ENCODE results near the gene NXN. TPM values are rescaled to one million over a fixed set of nuclear protein-coding genes. Genes with fewer than 3 reads are reported as not detected.
A peak's percentile ranks its signal among the peaks of the same experiment; 100 is the strongest.

NXN gene
- total RNA-seq, 2 donors from 2014 or later: 24.4 TPM

DNA sequence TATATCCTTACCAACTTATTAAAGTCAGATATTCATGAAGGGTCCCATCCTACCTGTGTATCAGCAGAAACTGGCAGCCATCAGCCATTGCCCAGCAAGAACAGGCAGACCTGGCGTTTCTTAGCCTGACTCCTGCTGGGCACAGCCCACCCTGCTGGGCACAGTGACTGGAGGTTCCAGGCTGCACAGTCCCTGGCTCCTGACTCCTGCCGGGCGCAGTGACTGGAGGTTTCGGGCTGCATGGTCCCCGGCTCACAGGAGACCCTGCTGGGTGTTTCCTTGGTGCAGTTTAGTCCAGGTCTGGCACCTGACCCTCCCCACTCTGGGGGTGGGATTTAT lies 24.0 kb upstream of the NXN start:
- Histone ChIP-seq H3K27ac (peak overlapping the region in 2 of 4 donors; percentile 5 to 84), H3K4me1 (peaks cover 31% of the 10 kb centered on the region), H3K36me3 (replicated peaks in 1 of 2; ENCODE audit: insufficient read depth in 1 of 2, low read depth in 2 of 2) (no peaks in the 10 kb centered on the region), H3K9me3 (no peaks in the 10 kb centered on the region), H3K4me3 (no peak overlapping the region), H3K27me3 (no peaks in the 10 kb centered on the region)
- TF ChIP-seq POLR2A (IDR thresholded peaks at IDR 0.05) (no peak), CTCF (IDR thresholded peaks at IDR 0.05) (no peak)
- intact Hi-C loops (cut with DNase I): no loop called here
- ATAC-seq: no peak
- DNase-seq: no peak
- WGBS, 2 donors: 82 to 93% methylated on average over 3 to 5 of the region's 5 CpGs

DNA sequence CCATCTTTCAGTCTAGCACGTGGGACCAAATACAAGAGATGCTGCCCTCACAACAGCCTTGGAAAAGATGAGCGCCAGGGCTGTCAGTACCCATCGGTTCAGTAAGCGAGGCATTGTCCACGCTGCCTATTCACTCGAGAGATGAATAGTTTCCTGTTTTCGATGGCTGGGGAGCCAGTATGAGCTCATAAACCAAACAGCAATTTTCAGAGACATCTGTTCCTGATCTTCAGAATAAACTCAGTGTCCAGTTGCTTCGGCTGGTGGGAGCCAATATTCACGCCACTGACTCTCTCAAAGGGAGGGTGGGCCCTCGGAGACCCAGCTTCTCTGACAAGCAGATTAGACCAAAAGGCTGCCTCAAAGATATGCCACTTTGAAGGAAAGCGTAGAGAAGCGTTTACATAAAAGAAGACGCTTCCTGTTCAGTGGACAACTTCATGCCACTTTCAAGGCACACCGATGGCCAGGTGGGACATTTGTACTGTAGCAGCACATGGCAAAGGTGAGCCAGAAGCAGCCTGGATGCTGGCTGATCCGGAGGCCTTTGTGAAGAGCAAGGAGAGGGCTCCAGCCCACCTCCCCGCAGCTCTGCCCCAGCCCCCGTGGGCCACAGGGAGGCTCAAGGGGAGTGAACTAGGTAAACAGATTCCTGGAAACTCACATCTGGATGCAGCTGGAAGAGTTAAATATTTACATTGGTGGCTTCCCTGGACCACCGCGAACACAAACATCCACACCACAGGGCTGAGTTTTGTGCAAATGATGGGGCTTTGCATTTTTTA lies 23.4 kb upstream of the NXN start:
- WGBS, 2 donors: 68 to 83% methylated on average over 18 to 19 of the region's 19 CpGs
- peaks cover 37% of the 10 kb centered on the region for H3K4me1 ChIP-seq

DNA sequence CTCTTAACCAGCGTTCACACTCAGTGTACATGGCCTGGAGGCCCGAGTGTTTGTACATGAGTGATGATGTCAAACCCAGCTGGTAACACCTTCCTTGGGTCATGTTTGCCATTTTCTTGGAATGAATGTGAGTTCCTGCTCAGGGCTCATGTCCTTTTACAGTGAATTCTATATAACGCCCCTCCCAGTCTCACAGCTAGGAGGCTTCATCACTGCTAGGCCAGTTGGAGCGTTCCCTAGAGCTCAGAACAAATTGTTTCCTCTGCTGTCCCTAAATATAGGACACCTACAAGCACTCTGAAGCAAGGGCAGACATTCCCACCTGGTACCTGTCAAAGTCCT lies 22.8 kb upstream of the NXN start:
- ATAC-seq (no peak), DNase-seq (no peak)
- Histone ChIP-seq H3K4me1 (peaks cover 43% of the 10 kb centered on the region), H3K36me3 (replicated peaks in 1 of 2; ENCODE audit: insufficient read depth in 1 of 2, low read depth in 2 of 2) (no peaks in the 10 kb centered on the region), H3K4me3 (no peak overlapping the region), H3K27me3 (no peaks in the 10 kb centered on the region), H3K9me3 (no peaks in the 10 kb centered on the region), H3K27ac (no peak overlapping the region)
- 81 to 87% methylated on average over 4 of the region's 4 CpGs for WGBS, 2 donors
- intact Hi-C loops (cut with DNase I): no loop called here
- TF ChIP-seq CTCF (IDR thresholded peaks at IDR 0.05) (no peak), POLR2A (IDR thresholded peaks at IDR 0.05) (no peak)

More for the DNA sequence above, 23.4 kb upstream of the NXN start:
- H3K27me3 ChIP-seq: no peaks in the 10 kb centered on the region
- no peaks in the 10 kb centered on the region for H3K36me3 ChIP-seq (replicated peaks in 1 of 2; ENCODE audit: insufficient read depth in 1 of 2, low read depth in 2 of 2)
- intact Hi-C loops (cut with DNase I): no loop called here
- H3K27ac ChIP-seq: no peak overlapping the region
- H3K4me3 ChIP-seq: no peak overlapping the region
- peak in 1 of 4 donors; percentile 26 for DNase-seq
- TF ChIP-seq POLR2A (IDR thresholded peaks at IDR 0.05) (no peak), CTCF (IDR thresholded peaks at IDR 0.05) (no peak)
- no peak for ATAC-seq
- H3K9me3 ChIP-seq: no peaks in the 10 kb centered on the region

- intact Hi-C loops (cut with DNase I): no loop called here
- H3K9me3 ChIP-seq: no peaks in the 10 kb centered on the region
- no peak for TF ChIP-seq CTCF (IDR thresholded peaks at IDR 0.05)
- TF ChIP-seq POLR2A (IDR thresholded peaks at IDR 0.05): no peak
- DNase-seq: no peak
- 73 to 82% methylated on average over 18 of the region's 18 CpGs for WGBS, 2 donors
- ATAC-seq: no peak
- H3K36me3 ChIP-seq (replicated peaks in 1 of 2; ENCODE audit: insufficient read depth in 1 of 2, low read depth in 2 of 2): no peaks in the 10 kb centered on the region
- peaks cover 43% of the 10 kb centered on the region for H3K4me1 ChIP-seq
- H3K27me3 ChIP-seq: no peaks in the 10 kb centered on the region
- no peak overlapping the region for H3K4me3 ChIP-seq
- no peak overlapping the region for H3K27ac ChIP-seq
Measured at GRCh38 chr17:1001640-1002411, 22.2 kb upstream of the NXN start.
